Measurements from ENCODE around the gene GALNTL6.

Gene GALNTL6

GRCh38 chr4:172596206-172596605 lies 783.0 kb downstream of the GALNTL6 start:
- no peak for DNase-seq

GRCh38 chr4:172599554-172599953 lies 786.4 kb downstream of the GALNTL6 start:
- no peak for DNase-seq

GRCh38 chr4:172601195-172601594 lies 788.0 kb downstream of the GALNTL6 start:
- DNase-seq, result no peak

GRCh38 chr4:172619218-172619617 lies 806.0 kb downstream of the GALNTL6 start:
- DNase-seq, result no peak

- no peak for DNase-seq
Observed at GRCh38 chr4:172619798-172620197, 806.6 kb downstream of the GALNTL6 start.

- DNase-seq, result no peak
Observed at GRCh38 chr4:172628263-172628662, 815.1 kb downstream of the GALNTL6 start.

- DNase-seq, result no peak
Observed at GRCh38 chr4:172630280-172630679, 817.1 kb downstream of the GALNTL6 start.

- no peak for DNase-seq
Observed at GRCh38 chr4:172631832-172632231, 818.6 kb downstream of the GALNTL6 start.

GRCh38 chr4:172648471-172648870 lies 835.3 kb downstream of the GALNTL6 start:
- no peak for DNase-seq

GRCh38 chr4:172649143-172649542 lies 835.9 kb downstream of the GALNTL6 start:
- no peak for DNase-seq

GRCh38 chr4:172650758-172651530 lies 837.7 kb downstream of the GALNTL6 start:
- no peak for DNase-seq

- DNase-seq, result no peak
Observed at GRCh38 chr4:172651961-172652360, 838.8 kb downstream of the GALNTL6 start.

GRCh38 chr4:172652369-172652768 lies 839.2 kb downstream of the GALNTL6 start:
- DNase-seq, result no peak

GRCh38 chr4:172653676-172654075 lies 840.5 kb downstream of the GALNTL6 start:
- no peak for DNase-seq

GRCh38 chr4:172654457-172654856 lies 841.3 kb downstream of the GALNTL6 start:
- no peak for DNase-seq

- no peak for DNase-seq
Observed at GRCh38 chr4:172656055-172656454, 842.9 kb downstream of the GALNTL6 start.

- no peak for DNase-seq
Observed at GRCh38 chr4:172657081-172657480, 843.9 kb downstream of the GALNTL6 start.

- no peak for DNase-seq
Observed at GRCh38 chr4:172660251-172660650, 847.0 kb downstream of the GALNTL6 start.

GRCh38 chr4:172662113-172662512 lies 848.9 kb downstream of the GALNTL6 start:
- DNase-seq, result no peak

GRCh38 chr4:172666711-172667368 lies 853.6 kb downstream of the GALNTL6 start:
- no peak for DNase-seq

- no peak for DNase-seq
Observed at GRCh38 chr4:172674811-172675210, 861.6 kb downstream of the GALNTL6 start.

GRCh38 chr4:172675232-172675631 lies 862.0 kb downstream of the GALNTL6 start:
- DNase-seq, result no peak

- no peak for DNase-seq
Observed at GRCh38 chr4:172680691-172681090, 867.5 kb downstream of the GALNTL6 start.

- DNase-seq, result no peak
Observed at GRCh38 chr4:172683021-172683420, 869.8 kb downstream of the GALNTL6 start.

GRCh38 chr4:172686021-172686420 lies 872.8 kb downstream of the GALNTL6 start:
- no peak for DNase-seq

Data from activated CD4-positive, alpha-beta T cell treated with anti-CD3 and anti-CD28 coated beads for 1 hour (primary cell).